HEK293 (cell line): ENCODE measurements around the gene BICD1.

Experiments
- CTCF ChIA-PET: fragments of 350-600 bp; formaldehyde crosslinking; extraction: SDS; loops from one replicate; lab custom pipeline; 2021; ENCODE audit warnings: antibody characterized with exemption; lab: Yijun Ruan, JAX
- POLR2A ChIA-PET: fragments of 300-600 bp; formaldehyde crosslinking; extraction: SDS; loops from one replicate; lab custom pipeline; 2020; ENCODE audit warnings: antibody characterized with exemption, inconsistent platforms; lab: Yijun Ruan, JAX
- H3K27ac ChIP-seq: fragments of 200-500 bp; sonication (Bioruptor generic); 2 replicates; pipeline ENCODE4 v1.5.1; 2014; ENCODE audit warnings: low read depth, low read length, control low read depth, inconsistent platforms; ENCODE audit errors: extremely low read depth
- H3K36me3 ChIP-seq, 2 experiments: fragments of 200-500 bp in 1 of 2; sonication (Bioruptor generic) in 1 of 2; 1 replicate in 1 of 2; 2 replicates in 1 of 2; pipeline ENCODE4 v1.5.1; 2014 to 2017; ENCODE audit warnings: inconsistent platforms in 2 of 2, low read length in 2 of 2; ENCODE audit not compliant: control insufficient read depth in 2 of 2, insufficient read depth in 1 of 2
- H3K4me1 ChIP-seq: fragments of 200-500 bp; sonication (Bioruptor generic); 2 replicates; pipeline ENCODE4 v1.5.1; 2014; ENCODE audit warnings: mild to moderate bottlenecking, low read length, inconsistent platforms; ENCODE audit not compliant: control insufficient read depth, insufficient read depth
- H3K4me3 ChIP-seq: 2 replicates; pipeline ENCODE4 v1.5.1; 2011; ENCODE audit warnings: low read depth, mild to moderate bottlenecking, control low read depth, low read length, moderate library complexity
- H3K9me3 ChIP-seq: fragments of 200-500 bp; sonication (Bioruptor generic); 2 replicates; pipeline ENCODE4 v1.5.1; 2014; ENCODE audit warnings: low read depth, low read length, inconsistent platforms; ENCODE audit not compliant: control insufficient read depth, insufficient read depth
- ZBTB17 ChIP-seq: fragments of 450-650 bp; formaldehyde crosslinking; IDR thresholded peaks from 2 replicates; pipeline ENCODE4 v1.5.1; 2016; ENCODE audit warnings: missing biosample characterization, missing genetic modification characterization
- ZBTB8A ChIP-seq: fragments of 450-650 bp; formaldehyde crosslinking; IDR thresholded peaks from 2 replicates; pipeline ENCODE4 v1.5.1; 2016; ENCODE audit warnings: missing biosample characterization, missing genetic modification characterization
- ZNF10 ChIP-seq: fragments of 450-650 bp; formaldehyde crosslinking; IDR thresholded peaks from 2 replicates; pipeline ENCODE4 v1.5.1; 2017; ENCODE audit warnings: missing biosample characterization, missing genetic modification characterization
- ZNF155 ChIP-seq: fragments of 450-650 bp; formaldehyde crosslinking; IDR thresholded peaks from 2 replicates; pipeline ENCODE4 v1.5.1; 2016; ENCODE audit warnings: missing biosample characterization, missing genetic modification characterization
- ZNF354C ChIP-seq: fragments of 450-650 bp; formaldehyde crosslinking; IDR thresholded peaks from 2 replicates; pipeline ENCODE4 v1.5.1; 2016; ENCODE audit warnings: missing biosample characterization, missing genetic modification characterization, low read depth, borderline replicate concordance
- ZNF426 ChIP-seq: fragments of 450-650 bp; formaldehyde crosslinking; IDR thresholded peaks from 2 replicates; pipeline ENCODE4 v1.5.1; 2017; ENCODE audit warnings: missing biosample characterization, missing genetic modification characterization, mild to moderate bottlenecking, inconsistent platforms, moderate library complexity
- ZNF610 ChIP-seq: fragments of 450-650 bp; formaldehyde crosslinking; IDR thresholded peaks from 2 replicates; pipeline ENCODE4 v1.5.1; 2016; ENCODE audit warnings: missing biosample characterization, missing genetic modification characterization, borderline replicate concordance
- ZNF626 ChIP-seq: fragments of 450-650 bp; sonication (Bioruptor Pico); formaldehyde crosslinking; IDR thresholded peaks from 2 replicates; pipeline ENCODE4 v1.5.1; 2018; ENCODE audit warnings: missing biosample characterization, missing genetic modification characterization, inconsistent platforms
- ZNF660 ChIP-seq: fragments of 450-650 bp; IDR thresholded peaks from 2 replicates; pipeline ENCODE4 v1.5.1; 2018; ENCODE audit warnings: missing biosample characterization, mild to moderate bottlenecking, missing genetic modification characterization
- ZNF701 ChIP-seq: fragments of 450-650 bp; formaldehyde crosslinking; IDR thresholded peaks from 2 replicates; pipeline ENCODE4 v1.5.1; 2016; ENCODE audit warnings: missing biosample characterization, missing genetic modification characterization
- ZNF768 ChIP-seq: fragments of 450-650 bp; formaldehyde crosslinking; IDR thresholded peaks from 2 replicates; pipeline ENCODE4 v1.5.1; 2018; ENCODE audit warnings: missing biosample characterization, mild to moderate bottlenecking, missing genetic modification characterization
- ZNF791 ChIP-seq: fragments of 450-650 bp; formaldehyde crosslinking; IDR thresholded peaks from 2 replicates; pipeline ENCODE4 v1.5.1; 2016; ENCODE audit warnings: missing biosample characterization, missing genetic modification characterization
- TF ChIP-seq, protein P1 (sequence below): fragments of 450-650 bp; formaldehyde crosslinking; IDR thresholded peaks from 2 replicates; pipeline ENCODE4 v1.5.1; 2016; ENCODE audit warnings: missing biosample characterization, missing genetic modification characterization
- TF ChIP-seq, protein P2 (sequence below): fragments of 450-650 bp; formaldehyde crosslinking; IDR thresholded peaks from 2 replicates; pipeline ENCODE4 v1.5.1; 2017; ENCODE audit warnings: missing biosample characterization, missing genetic modification characterization
- TF ChIP-seq, protein P3 (sequence below): fragments of 450-650 bp; formaldehyde crosslinking; IDR thresholded peaks from 2 replicates; pipeline ENCODE4 v1.5.1; 2016; ENCODE audit warnings: missing biosample characterization, missing genetic modification characterization
- TF ChIP-seq, protein P4 (sequence below): fragments of 450-650 bp; formaldehyde crosslinking; IDR thresholded peaks from 2 replicates; pipeline ENCODE4 v1.5.1; 2016; ENCODE audit warnings: missing biosample characterization, missing genetic modification characterization
- TF ChIP-seq, protein P5 (sequence below): fragments of 450-650 bp; formaldehyde crosslinking; IDR thresholded peaks from 2 replicates; pipeline ENCODE4 v1.5.1; 2016; ENCODE audit warnings: missing biosample characterization, missing genetic modification characterization
- TF ChIP-seq, protein P6 (sequence below): fragments of 450-650 bp; formaldehyde crosslinking; IDR thresholded peaks from 2 replicates; pipeline ENCODE4 v1.5.1; 2016; ENCODE audit warnings: missing biosample characterization, missing genetic modification characterization

The BICD1 gene

DNA sequence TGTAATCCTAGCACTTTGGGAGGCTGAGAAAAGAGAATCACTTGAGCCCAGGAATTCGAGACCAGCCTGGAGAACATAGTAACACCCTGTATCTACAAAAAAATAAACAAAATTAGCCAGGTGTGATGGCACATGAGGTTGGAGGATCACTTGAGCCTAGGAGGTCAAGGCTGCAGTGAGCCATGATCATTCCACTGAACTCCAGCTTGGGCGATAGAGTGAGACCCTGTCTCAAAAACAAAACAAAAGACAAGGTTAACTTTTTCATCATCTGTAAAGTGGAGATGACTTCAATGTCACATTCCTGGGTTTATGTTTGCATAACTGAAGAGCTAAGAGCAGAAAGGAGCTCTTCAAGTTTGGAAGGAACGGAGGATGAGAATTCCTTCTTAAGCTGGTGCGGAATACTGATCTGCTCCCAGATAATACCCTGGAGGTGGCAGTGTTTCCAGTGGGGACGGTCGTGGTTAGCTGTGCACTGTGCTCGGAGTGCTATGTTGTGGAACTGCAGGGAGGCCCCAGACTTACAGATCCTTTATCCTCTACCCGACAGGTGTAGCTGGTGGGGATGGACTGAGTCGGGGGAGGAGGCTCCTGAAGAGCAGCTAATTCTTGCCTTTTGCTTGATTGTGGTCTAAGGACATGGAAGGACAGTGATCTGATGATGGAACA, 22.5 kb upstream of the BICD1 start:
- ChIA-PET CTCF (interaction anchor here (0.7 to 0.8 kb wide), 2 partner anchors 14 to 241 kb away, joined by 4 read pairs; no protein-coding TSS in a partner anchor), POLR2A (no interaction called here)
- H3K36me3 ChIP-seq: no peaks in the 10 kb centered on the region
- TF ChIP-seq ZNF155 (tag by site-specific recombination) (no peak), ZNF426 (tag by site-specific recombination) (no peak), ZNF354C (tag by site-specific recombination) (no peak), ZNF660 (tag by site-specific recombination) (no peak), ZNF10 (tag by site-specific recombination) (no peak), ZNF701 (tag by site-specific recombination) (no peak), ZBTB8A (tag by site-specific recombination) (no peak)
- TF ChIP-seq, protein P1, sequence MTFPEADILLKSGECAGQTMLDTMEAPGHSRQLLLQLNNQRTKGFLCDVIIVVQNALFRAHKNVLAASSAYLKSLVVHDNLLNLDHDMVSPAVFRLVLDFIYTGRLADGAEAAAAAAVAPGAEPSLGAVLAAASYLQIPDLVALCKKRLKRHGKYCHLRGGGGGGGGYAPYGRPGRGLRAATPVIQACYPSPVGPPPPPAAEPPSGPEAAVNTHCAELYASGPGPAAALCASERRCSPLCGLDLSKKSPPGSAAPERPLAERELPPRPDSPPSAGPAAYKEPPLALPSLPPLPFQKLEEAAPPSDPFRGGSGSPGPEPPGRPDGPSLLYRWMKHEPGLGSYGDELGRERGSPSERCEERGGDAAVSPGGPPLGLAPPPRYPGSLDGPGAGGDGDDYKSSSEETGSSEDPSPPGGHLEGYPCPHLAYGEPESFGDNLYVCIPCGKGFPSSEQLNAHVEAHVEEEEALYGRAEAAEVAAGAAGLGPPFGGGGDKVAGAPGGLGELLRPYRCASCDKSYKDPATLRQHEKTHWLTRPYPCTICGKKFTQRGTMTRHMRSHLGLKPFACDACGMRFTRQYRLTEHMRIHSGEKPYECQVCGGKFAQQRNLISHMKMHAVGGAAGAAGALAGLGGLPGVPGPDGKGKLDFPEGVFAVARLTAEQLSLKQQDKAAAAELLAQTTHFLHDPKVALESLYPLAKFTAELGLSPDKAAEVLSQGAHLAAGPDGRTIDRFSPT: no peak
- TF ChIP-seq, protein P2, sequence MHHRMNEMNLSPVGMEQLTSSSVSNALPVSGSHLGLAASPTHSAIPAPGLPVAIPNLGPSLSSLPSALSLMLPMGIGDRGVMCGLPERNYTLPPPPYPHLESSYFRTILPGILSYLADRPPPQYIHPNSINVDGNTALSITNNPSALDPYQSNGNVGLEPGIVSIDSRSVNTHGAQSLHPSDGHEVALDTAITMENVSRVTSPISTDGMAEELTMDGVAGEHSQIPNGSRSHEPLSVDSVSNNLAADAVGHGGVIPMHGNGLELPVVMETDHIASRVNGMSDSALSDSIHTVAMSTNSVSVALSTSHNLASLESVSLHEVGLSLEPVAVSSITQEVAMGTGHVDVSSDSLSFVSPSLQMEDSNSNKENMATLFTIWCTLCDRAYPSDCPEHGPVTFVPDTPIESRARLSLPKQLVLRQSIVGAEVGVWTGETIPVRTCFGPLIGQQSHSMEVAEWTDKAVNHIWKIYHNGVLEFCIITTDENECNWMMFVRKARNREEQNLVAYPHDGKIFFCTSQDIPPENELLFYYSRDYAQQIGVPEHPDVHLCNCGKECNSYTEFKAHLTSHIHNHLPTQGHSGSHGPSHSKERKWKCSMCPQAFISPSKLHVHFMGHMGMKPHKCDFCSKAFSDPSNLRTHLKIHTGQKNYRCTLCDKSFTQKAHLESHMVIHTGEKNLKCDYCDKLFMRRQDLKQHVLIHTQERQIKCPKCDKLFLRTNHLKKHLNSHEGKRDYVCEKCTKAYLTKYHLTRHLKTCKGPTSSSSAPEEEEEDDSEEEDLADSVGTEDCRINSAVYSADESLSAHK: no peak
- TF ChIP-seq, protein P3, sequence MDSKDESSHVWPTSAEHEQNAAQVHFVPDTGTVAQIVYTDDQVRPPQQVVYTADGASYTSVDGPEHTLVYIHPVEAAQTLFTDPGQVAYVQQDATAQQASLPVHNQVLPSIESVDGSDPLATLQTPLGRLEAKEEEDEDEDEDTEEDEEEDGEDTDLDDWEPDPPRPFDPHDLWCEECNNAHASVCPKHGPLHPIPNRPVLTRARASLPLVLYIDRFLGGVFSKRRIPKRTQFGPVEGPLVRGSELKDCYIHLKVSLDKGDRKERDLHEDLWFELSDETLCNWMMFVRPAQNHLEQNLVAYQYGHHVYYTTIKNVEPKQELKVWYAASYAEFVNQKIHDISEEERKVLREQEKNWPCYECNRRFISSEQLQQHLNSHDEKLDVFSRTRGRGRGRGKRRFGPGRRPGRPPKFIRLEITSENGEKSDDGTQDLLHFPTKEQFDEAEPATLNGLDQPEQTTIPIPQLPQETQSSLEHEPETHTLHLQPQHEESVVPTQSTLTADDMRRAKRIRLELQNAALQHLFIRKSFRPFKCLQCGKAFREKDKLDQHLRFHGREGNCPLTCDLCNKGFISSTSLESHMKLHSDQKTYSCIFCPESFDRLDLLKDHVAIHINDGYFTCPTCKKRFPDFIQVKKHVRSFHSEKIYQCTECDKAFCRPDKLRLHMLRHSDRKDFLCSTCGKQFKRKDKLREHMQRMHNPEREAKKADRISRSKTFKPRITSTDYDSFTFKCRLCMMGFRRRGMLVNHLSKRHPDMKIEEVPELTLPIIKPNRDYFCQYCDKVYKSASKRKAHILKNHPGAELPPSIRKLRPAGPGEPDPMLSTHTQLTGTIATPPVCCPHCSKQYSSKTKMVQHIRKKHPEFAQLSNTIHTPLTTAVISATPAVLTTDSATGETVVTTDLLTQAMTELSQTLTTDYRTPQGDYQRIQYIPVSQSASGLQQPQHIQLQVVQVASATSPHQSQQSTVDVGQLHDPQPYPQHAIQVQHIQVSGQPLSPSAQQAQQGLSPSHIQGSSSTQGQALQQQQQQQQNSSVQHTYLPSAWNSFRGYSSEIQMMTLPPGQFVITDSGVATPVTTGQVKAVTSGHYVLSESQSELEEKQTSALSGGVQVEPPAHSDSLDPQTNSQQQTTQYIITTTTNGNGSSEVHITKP (tag by site-specific recombination): no peak
- TF ChIP-seq, protein P4, sequence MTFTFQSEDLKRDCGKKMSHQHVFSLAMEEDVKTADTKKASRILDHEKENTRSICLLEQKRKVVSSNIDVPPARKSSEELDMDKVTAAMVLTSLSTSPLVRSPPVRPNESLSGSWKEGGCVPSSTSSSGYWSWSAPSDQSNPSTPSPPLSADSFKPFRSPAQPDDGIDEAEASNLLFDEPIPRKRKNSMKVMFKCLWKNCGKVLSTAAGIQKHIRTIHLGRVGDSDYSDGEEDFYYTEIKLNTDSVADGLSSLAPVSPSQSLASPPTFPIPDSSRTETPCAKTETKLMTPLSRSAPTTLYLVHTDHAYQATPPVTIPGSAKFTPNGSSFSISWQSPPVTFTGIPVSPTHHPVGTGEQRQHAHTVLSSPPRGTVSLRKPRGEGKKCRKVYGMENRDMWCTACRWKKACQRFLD: no peak
- H3K9me3 ChIP-seq: no peaks in the 10 kb centered on the region
- H3K27ac ChIP-seq: no peak overlapping the region
- no peaks in the 10 kb centered on the region for H3K4me1 ChIP-seq
- no peak overlapping the region for H3K4me3 ChIP-seq

DNA sequence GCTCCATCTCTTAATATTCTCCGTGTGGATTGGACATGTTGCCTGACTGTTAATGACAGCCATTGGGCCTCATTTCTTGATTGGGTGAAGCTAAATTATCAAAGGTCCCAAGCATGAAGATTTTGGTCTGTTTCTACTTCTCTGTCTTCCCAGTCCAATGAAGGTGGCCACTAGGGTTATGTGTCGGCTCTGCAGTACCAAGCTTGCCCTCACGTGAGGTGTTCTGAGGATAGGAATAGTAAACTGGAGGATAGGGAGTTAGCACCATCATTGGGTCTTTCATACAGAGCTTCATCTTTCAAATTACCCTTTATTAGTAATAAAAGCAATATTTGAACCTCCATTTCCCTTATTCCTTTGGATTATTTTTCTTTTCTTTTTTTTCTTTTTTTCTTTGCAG, 21.9 kb upstream of the BICD1 start:
- Histone ChIP-seq H3K36me3 (no peaks in the 10 kb centered on the region), H3K4me1 (no peaks in the 10 kb centered on the region), H3K9me3 (no peaks in the 10 kb centered on the region), H3K4me3 (no peak overlapping the region), H3K27ac (no peak overlapping the region)
- ChIA-PET CTCF (interaction anchor here (0.7 to 0.8 kb wide), 3 partner anchors 15 to 241 kb away, joined by 4 to 6 read pairs (median 4); no protein-coding TSS in a partner anchor), POLR2A (no interaction called here)
- TF ChIP-seq ZNF610 (tag by site-specific recombination) (no peak), ZBTB17 (tag by site-specific recombination) (no peak), ZNF791 (tag by site-specific recombination) (no peak), ZNF768 (tag by site-specific recombination) (no peak), ZNF626 (tag by site-specific recombination) (no peak)
- TF ChIP-seq, protein P5, sequence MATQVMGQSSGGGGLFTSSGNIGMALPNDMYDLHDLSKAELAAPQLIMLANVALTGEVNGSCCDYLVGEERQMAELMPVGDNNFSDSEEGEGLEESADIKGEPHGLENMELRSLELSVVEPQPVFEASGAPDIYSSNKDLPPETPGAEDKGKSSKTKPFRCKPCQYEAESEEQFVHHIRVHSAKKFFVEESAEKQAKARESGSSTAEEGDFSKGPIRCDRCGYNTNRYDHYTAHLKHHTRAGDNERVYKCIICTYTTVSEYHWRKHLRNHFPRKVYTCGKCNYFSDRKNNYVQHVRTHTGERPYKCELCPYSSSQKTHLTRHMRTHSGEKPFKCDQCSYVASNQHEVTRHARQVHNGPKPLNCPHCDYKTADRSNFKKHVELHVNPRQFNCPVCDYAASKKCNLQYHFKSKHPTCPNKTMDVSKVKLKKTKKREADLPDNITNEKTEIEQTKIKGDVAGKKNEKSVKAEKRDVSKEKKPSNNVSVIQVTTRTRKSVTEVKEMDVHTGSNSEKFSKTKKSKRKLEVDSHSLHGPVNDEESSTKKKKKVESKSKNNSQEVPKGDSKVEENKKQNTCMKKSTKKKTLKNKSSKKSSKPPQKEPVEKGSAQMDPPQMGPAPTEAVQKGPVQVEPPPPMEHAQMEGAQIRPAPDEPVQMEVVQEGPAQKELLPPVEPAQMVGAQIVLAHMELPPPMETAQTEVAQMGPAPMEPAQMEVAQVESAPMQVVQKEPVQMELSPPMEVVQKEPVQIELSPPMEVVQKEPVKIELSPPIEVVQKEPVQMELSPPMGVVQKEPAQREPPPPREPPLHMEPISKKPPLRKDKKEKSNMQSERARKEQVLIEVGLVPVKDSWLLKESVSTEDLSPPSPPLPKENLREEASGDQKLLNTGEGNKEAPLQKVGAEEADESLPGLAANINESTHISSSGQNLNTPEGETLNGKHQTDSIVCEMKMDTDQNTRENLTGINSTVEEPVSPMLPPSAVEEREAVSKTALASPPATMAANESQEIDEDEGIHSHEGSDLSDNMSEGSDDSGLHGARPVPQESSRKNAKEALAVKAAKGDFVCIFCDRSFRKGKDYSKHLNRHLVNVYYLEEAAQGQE (tag by site-specific recombination): no peak
- TF ChIP-seq, protein P6, sequence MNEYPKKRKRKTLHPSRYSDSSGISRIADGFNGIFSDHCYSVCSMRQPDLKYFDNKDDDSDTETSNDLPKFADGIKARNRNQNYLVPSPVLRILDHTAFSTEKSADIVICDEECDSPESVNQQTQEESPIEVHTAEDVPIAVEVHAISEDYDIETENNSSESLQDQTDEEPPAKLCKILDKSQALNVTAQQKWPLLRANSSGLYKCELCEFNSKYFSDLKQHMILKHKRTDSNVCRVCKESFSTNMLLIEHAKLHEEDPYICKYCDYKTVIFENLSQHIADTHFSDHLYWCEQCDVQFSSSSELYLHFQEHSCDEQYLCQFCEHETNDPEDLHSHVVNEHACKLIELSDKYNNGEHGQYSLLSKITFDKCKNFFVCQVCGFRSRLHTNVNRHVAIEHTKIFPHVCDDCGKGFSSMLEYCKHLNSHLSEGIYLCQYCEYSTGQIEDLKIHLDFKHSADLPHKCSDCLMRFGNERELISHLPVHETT: no peak
